Caco-2 (cell line): ENCODE results near the gene NOL12. TPM values are rescaled to one million over a fixed set of nuclear protein-coding genes. Genes with fewer than 3 reads are reported as not detected.

Experiments used
- BruUV-seq: library from RNA; stranded (reverse); fragments of 400-500 nt; replicated peaks from 2 replicates; lab custom pipeline; 2021; lab: Mats Ljungman, UMichigan
- CTCF ChIA-PET: fragments of 300-600 bp; sonication (Branson Sonifier 250); formaldehyde crosslinking; loops from one replicate; lab custom pipeline; 2022; ENCODE audit warnings: antibody characterized with exemption; lab: Charles Lee
- POLR2A ChIA-PET: fragments of 300-600 bp; sonication (Branson Sonifier 250); formaldehyde crosslinking; loops from one replicate; lab custom pipeline; 2022; ENCODE audit warnings: antibody characterized with exemption; lab: Charles Lee
- DNase-seq, 2 experiments: peaks; one replicate each; pipeline versions ENCODE4 v3.0.0 to v3.0.0-alpha.2; 2020 to 2022
- H3K27me3 ChIP-seq: replicated peaks from 2 replicates; pipeline ENCODE4 v1.6.0; 2011; ENCODE audit warnings: low read length; ENCODE audit not compliant: control insufficient read depth, insufficient read depth
- H3K36me3 ChIP-seq: 2 replicates; pipeline ENCODE4 v1.5.1; 2011; ENCODE audit warnings: low read length; ENCODE audit not compliant: control insufficient read depth, insufficient read depth
- H3K4me1 ChIP-seq: fragments of 250-450 bp; sonication (Bioruptor Pico); 2 replicates; pipeline ENCODE4 v1.5.1; 2020; ENCODE audit warnings: mild to moderate bottlenecking
- H3K4me3 ChIP-seq: 2 replicates; pipeline ENCODE4 v1.5.1; 2011; ENCODE audit warnings: low read depth, mild to moderate bottlenecking, control low read depth, low read length
- H3K9me3 ChIP-seq: fragments of 250-450 bp; sonication (Bioruptor Pico); 2 replicates; pipeline ENCODE4 v1.5.1; 2020; ENCODE audit warnings: mild to moderate bottlenecking, moderate library complexity
- H3K27ac Mint-ChIP-seq: one replicate; pipeline ENCODE4 v1.8.0; 2022; ENCODE audit warnings: mixed read lengths; ENCODE audit not compliant: unreplicated experiment
- H3K27me3 Mint-ChIP-seq: one replicate; pipeline ENCODE4 v1.8.0; 2022; ENCODE audit warnings: mixed read lengths; ENCODE audit not compliant: insufficient read depth, unreplicated experiment
- H3K36me3 Mint-ChIP-seq: one replicate; pipeline ENCODE4 v1.8.0; 2022; ENCODE audit warnings: mild to moderate bottlenecking, mixed read lengths; ENCODE audit not compliant: insufficient read depth, unreplicated experiment
- H3K4me1 Mint-ChIP-seq: one replicate; pipeline ENCODE4 v1.8.0; 2022; ENCODE audit warnings: low read depth, mixed read lengths; ENCODE audit not compliant: unreplicated experiment
- H3K4me3 Mint-ChIP-seq: one replicate; pipeline ENCODE4 v1.8.0; 2022; ENCODE audit warnings: mild to moderate bottlenecking, moderate library complexity, mixed read lengths; ENCODE audit not compliant: unreplicated experiment
- H3K9me3 Mint-ChIP-seq: one replicate; pipeline ENCODE4 v1.8.0; 2022; ENCODE audit warnings: mixed read lengths; ENCODE audit not compliant: unreplicated experiment
- intact Hi-C: fragments of 100-400 bp; cut with micrococcal nuclease; formaldehyde crosslinking; loops from one replicate; pipeline ENCODE4 v1.10.0; 2022; ENCODE audit not compliant: unreplicated experiment
- total RNA-seq: library from RNA; stranded (reverse); gene quantifications from 2 replicates; pipeline ENCODE4 v1.2.3, GENCODE V29; 2022
- TF ChIP-seq, protein P1 (sequence below), 2 experiments: fragments of 200-600 bp in 1 of 2; IDR thresholded peaks; 1 replicate in 1 of 2; 2 replicates in 1 of 2; pipeline versions ENCODE4 v1.5.1 to v1.8.0; 2011 to 2022; ENCODE audit warnings: antibody characterized with exemption in 1 of 2, control low read depth in 1 of 2, inconsistent platforms in 1 of 2, low read depth in 1 of 2, low read length in 1 of 2, mild to moderate bottlenecking in 1 of 2, moderate library complexity in 1 of 2; ENCODE audit not compliant: insufficient read depth in 1 of 2, severe bottlenecking in 1 of 2, unreplicated experiment in 1 of 2

NOL12 gene
- total RNA-seq, 1 experiment from 2014 or later = 20.2 TPM

DNA sequence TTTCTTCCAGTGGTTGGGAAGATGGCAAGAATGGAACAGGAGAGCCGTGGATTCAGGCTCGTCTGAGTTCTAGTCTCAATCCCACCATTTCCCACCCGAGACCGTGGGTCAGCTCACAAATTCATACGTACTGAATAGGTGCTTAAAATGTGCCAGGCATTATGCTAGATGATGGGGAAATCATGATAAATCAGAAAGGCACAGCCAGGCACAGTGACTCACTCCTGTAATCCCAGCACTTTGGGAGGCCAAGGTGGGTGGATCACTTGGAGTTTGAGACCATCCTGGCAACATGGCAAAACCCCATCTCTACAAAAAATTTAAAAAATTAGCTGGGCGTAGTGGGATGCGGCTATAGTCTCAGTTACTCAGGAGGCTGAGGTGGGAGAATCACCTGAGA, 17.8 kb downstream of the NOL12 start:
- Mint-ChIP-seq H3K9me3 (no peaks in the 10 kb centered on the region), H3K4me1 (no peaks in the 10 kb centered on the region), H3K4me3 (no peak overlapping the region), H3K27me3 (no peaks in the 10 kb centered on the region), H3K36me3 (no peaks in the 10 kb centered on the region), H3K27ac (no peak overlapping the region)
- no peak for DNase-seq
- POLR2A ChIA-PET = no interaction called here
- TF ChIP-seq, protein P1, sequence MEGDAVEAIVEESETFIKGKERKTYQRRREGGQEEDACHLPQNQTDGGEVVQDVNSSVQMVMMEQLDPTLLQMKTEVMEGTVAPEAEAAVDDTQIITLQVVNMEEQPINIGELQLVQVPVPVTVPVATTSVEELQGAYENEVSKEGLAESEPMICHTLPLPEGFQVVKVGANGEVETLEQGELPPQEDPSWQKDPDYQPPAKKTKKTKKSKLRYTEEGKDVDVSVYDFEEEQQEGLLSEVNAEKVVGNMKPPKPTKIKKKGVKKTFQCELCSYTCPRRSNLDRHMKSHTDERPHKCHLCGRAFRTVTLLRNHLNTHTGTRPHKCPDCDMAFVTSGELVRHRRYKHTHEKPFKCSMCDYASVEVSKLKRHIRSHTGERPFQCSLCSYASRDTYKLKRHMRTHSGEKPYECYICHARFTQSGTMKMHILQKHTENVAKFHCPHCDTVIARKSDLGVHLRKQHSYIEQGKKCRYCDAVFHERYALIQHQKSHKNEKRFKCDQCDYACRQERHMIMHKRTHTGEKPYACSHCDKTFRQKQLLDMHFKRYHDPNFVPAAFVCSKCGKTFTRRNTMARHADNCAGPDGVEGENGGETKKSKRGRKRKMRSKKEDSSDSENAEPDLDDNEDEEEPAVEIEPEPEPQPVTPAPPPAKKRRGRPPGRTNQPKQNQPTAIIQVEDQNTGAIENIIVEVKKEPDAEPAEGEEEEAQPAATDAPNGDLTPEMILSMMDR (IDR thresholded peaks at IDR 0.05; ENCODE audit: insufficient read depth in 1 of 2, low read depth in 1 of 2, low read length in 1 of 2, severe bottlenecking in 1 of 2, unreplicated experiment in 1 of 2) = no peak
- intact Hi-C loops = no loop called here
- Histone ChIP-seq H3K27me3 (no peaks in the 10 kb centered on the region), H3K4me1 (0 out of 2 replicates have a peak, but pooled peaks cover 8% of the 10 kb centered on the region), H3K9me3 (no peaks in the 10 kb centered on the region), H3K36me3 (no peaks in the 10 kb centered on the region), H3K4me3 (no peak overlapping the region)
- CTCF ChIA-PET = no interaction called here
- no TSS peak for BruUV-seq

DNA sequence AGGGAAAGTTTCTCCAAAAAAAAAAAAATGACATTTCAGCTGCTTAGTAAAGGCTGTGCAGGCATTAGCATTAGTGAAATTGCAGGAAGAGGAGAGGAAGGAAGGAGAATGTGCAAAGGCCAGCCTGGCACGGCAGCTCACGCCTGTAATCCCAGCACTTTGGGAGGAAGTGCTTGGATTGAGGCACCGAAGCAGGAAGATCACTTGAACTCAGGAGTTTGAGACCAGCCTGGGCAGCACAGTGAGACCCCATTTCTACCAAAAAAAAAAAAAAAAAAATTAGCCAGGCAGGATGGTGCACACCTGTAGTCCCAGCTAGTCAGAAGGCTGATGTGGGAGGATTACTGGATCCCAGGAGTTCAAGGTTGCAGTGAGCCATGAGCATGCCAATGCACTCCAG, 18.5 kb downstream of the NOL12 start:
- intact Hi-C loops = no loop called here
- POLR2A ChIA-PET = interaction anchor here (0.7 kb wide), 1 partner anchor 104 kb away, joined by 4 read pairs; no protein-coding TSS in a partner anchor
- Histone ChIP-seq H3K36me3 (no peaks in the 10 kb centered on the region), H3K4me1 (0 out of 2 replicates have a peak, but pooled peaks cover 8% of the 10 kb centered on the region), H3K4me3 (no peak overlapping the region), H3K27me3 (no peaks in the 10 kb centered on the region), H3K9me3 (no peaks in the 10 kb centered on the region)
- TF ChIP-seq, protein P1 (IDR thresholded peaks at IDR 0.05; ENCODE audit: insufficient read depth in 1 of 2, low read depth in 1 of 2, low read length in 1 of 2, severe bottlenecking in 1 of 2, unreplicated experiment in 1 of 2) = no peak
- H3K36me3 Mint-ChIP-seq = no peaks in the 10 kb centered on the region
- H3K27ac Mint-ChIP-seq = no peak overlapping the region
- BruUV-seq = no TSS peak
- no peak for DNase-seq
- H3K9me3 Mint-ChIP-seq = no peaks in the 10 kb centered on the region
- H3K4me1 Mint-ChIP-seq = no peaks in the 10 kb centered on the region
- no peaks in the 10 kb centered on the region for H3K27me3 Mint-ChIP-seq
- CTCF ChIA-PET = interaction anchor here (0.7 kb wide), 1 partner anchor 361 kb away, joined by 3 read pairs; no protein-coding TSS in a partner anchor
- H3K4me3 Mint-ChIP-seq = no peak overlapping the region

DNA sequence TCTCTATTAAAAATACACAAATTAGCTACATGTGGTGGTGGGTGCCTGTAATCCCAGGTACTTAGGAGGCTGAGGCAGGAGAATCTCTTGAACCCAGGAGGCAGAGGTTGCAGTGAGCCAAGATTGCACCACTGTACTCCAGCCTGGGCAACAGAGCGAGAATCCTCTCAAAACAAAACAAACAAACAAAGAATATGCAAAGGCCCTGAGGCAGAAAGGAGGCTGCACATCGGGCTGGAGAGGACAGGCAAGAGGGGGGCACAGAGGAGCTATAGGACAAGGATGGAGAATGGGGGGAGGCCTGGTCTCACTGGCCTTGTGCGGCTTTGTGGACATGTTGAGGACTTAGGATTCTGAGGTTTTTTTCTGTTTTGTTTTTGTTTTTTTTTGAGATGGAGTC, 19.1 kb downstream of the NOL12 start:
- intact Hi-C loops = no loop called here
- Histone ChIP-seq H3K27me3 (no peaks in the 10 kb centered on the region), H3K36me3 (no peaks in the 10 kb centered on the region), H3K4me3 (no peak overlapping the region), H3K9me3 (no peaks in the 10 kb centered on the region), H3K4me1 (0 out of 2 replicates have a peak, but pooled peaks cover 8% of the 10 kb centered on the region)
- ChIA-PET POLR2A (no interaction called here), CTCF (no interaction called here)
- H3K9me3 Mint-ChIP-seq = no peaks in the 10 kb centered on the region
- DNase-seq = no peak
- no peaks in the 10 kb centered on the region for H3K27me3 Mint-ChIP-seq
- no peak overlapping the region for H3K4me3 Mint-ChIP-seq
- BruUV-seq = no TSS peak
- H3K36me3 Mint-ChIP-seq = no peaks in the 10 kb centered on the region
- H3K4me1 Mint-ChIP-seq = no peaks in the 10 kb centered on the region
- no peak overlapping the region for H3K27ac Mint-ChIP-seq
- TF ChIP-seq, protein P1 (IDR thresholded peaks at IDR 0.05; ENCODE audit: insufficient read depth in 1 of 2, low read depth in 1 of 2, low read length in 1 of 2, severe bottlenecking in 1 of 2, unreplicated experiment in 1 of 2) = no peak
